ENCODE measurements around the gene METTL24. TPM values are rescaled to one million over a fixed set of nuclear protein-coding genes. Genes with fewer than 3 reads are reported as not detected.

The METTL24 gene
- total and polyA plus RNA-seq, 2 of the 13 experiments (the other 11 are each of a cell fraction or from before 2014, with no cell fraction given) = not detected

DNA sequence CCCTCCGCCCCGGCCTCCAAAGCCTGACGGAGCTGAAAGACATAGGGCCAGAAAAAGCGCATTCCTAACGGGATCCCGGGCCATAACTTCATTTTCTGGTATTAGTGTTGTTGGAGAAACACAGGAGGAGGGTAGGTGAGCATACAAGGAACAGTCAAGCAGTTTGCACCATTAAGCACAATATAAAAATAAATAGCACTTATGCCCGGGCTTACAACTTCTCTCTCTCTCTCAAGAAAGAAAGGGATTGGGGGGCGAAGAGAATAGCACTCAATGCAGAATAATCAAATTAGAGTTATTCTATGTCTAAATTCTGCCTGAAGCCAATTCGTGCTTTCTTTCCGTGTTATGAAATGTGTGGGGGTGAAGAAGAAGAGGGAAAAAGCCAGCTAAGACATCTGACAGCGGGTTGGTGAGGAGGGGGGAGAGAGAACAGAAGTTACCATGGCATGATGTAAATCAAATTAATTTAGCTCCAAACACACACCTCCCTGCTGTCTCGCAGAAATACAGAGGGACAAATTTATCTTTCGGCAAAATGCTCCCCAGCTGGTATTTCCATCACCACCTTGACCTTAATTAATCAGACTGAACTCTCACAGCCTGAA, 508 bp upstream of the METTL24 start (continued):
- TF ChIP-seq, protein P1, sequence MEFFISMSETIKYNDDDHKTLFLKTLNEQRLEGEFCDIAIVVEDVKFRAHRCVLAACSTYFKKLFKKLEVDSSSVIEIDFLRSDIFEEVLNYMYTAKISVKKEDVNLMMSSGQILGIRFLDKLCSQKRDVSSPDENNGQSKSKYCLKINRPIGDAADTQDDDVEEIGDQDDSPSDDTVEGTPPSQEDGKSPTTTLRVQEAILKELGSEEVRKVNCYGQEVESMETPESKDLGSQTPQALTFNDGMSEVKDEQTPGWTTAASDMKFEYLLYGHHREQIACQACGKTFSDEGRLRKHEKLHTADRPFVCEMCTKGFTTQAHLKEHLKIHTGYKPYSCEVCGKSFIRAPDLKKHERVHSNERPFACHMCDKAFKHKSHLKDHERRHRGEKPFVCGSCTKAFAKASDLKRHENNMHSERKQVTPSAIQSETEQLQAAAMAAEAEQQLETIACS (CRISPR knock-in tag; IDR thresholded peaks at IDR 0.05) = no peak
- TF ChIP-seq, protein P2, sequence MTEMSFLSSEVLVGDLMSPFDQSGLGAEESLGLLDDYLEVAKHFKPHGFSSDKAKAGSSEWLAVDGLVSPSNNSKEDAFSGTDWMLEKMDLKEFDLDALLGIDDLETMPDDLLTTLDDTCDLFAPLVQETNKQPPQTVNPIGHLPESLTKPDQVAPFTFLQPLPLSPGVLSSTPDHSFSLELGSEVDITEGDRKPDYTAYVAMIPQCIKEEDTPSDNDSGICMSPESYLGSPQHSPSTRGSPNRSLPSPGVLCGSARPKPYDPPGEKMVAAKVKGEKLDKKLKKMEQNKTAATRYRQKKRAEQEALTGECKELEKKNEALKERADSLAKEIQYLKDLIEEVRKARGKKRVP (CRISPR knock-in tag; IDR thresholded peaks at IDR 0.05) = no peak
- no peak for TF ChIP-seq ZNF235 (CRISPR knock-in tag; IDR thresholded peaks at IDR 0.05; ENCODE audit: borderline replicate concordance)
- TF ChIP-seq ELF3 (CRISPR knock-in tag; IDR thresholded peaks at IDR 0.05) = no peak
- TF ChIP-seq, protein P3, sequence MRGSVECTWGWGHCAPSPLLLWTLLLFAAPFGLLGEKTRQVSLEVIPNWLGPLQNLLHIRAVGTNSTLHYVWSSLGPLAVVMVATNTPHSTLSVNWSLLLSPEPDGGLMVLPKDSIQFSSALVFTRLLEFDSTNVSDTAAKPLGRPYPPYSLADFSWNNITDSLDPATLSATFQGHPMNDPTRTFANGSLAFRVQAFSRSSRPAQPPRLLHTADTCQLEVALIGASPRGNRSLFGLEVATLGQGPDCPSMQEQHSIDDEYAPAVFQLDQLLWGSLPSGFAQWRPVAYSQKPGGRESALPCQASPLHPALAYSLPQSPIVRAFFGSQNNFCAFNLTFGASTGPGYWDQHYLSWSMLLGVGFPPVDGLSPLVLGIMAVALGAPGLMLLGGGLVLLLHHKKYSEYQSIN (CRISPR knock-in tag; IDR thresholded peaks at IDR 0.05; ENCODE audit: borderline replicate concordance) = no peak

DNA sequence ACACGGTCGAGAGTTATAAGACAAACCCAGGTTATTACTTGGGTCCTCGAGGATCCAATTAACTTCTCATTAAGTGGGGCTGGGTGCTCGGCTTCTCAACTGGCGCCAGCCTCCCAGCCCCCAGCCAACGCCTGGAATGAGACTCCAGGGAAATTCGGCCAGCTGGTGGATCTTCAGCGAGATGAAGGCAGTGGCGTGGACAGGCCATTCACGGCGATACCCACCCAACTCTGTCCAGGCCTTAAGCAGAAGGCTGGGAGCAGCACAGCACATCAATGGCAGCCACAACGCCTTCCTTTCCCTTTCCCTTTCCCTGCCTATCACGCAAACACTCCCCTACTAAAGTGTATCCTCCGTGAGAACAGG, 868 bp downstream of the METTL24 start:
- ChIA-PET POLR2A (no interaction called here), CTCF (ENCODE audit: low intra/inter-chr PET ratio, low total read pairs) (no interaction called here)
- H3K27ac ChIP-seq (ENCODE audit: extremely low read length, insufficient read depth, low read length) = no peak overlapping the region
- TF ChIP-seq SMYD3 (CRISPR knock-in tag; IDR thresholded peaks at IDR 0.05) = no peak
- TF ChIP-seq, protein P4, sequence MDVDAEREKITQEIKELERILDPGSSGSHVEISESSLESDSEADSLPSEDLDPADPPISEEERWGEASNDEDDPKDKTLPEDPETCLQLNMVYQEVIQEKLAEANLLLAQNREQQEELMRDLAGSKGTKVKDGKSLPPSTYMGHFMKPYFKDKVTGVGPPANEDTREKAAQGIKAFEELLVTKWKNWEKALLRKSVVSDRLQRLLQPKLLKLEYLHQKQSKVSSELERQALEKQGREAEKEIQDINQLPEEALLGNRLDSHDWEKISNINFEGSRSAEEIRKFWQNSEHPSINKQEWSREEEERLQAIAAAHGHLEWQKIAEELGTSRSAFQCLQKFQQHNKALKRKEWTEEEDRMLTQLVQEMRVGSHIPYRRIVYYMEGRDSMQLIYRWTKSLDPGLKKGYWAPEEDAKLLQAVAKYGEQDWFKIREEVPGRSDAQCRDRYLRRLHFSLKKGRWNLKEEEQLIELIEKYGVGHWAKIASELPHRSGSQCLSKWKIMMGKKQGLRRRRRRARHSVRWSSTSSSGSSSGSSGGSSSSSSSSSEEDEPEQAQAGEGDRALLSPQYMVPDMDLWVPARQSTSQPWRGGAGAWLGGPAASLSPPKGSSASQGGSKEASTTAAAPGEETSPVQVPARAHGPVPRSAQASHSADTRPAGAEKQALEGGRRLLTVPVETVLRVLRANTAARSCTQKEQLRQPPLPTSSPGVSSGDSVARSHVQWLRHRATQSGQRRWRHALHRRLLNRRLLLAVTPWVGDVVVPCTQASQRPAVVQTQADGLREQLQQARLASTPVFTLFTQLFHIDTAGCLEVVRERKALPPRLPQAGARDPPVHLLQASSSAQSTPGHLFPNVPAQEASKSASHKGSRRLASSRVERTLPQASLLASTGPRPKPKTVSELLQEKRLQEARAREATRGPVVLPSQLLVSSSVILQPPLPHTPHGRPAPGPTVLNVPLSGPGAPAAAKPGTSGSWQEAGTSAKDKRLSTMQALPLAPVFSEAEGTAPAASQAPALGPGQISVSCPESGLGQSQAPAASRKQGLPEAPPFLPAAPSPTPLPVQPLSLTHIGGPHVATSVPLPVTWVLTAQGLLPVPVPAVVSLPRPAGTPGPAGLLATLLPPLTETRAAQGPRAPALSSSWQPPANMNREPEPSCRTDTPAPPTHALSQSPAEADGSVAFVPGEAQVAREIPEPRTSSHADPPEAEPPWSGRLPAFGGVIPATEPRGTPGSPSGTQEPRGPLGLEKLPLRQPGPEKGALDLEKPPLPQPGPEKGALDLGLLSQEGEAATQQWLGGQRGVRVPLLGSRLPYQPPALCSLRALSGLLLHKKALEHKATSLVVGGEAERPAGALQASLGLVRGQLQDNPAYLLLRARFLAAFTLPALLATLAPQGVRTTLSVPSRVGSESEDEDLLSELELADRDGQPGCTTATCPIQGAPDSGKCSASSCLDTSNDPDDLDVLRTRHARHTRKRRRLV (CRISPR knock-in tag; IDR thresholded peaks at IDR 0.05) = no peak
- no peak for TF ChIP-seq MED8 (CRISPR knock-in tag; IDR thresholded peaks at IDR 0.05; ENCODE audit: insufficient replicate concordance)
- TF ChIP-seq POLR2AphosphoS2 (IDR thresholded peaks at IDR 0.05; ENCODE audit: low read depth, low read length) = no peak
- no peak for TF ChIP-seq ZNF143 (CRISPR knock-in tag; IDR thresholded peaks at IDR 0.05)
- H3K4me2 ChIP-seq (ENCODE audit: low read depth, low read length) = no peak overlapping the region
- 75% methylated on average over 10 of the region's 14 CpGs for WGBS (ENCODE audit: low lambda C conversion rate)
- intact Hi-C loops (cut with micrococcal nuclease; ENCODE audit: unreplicated experiment) = no loop called here
- H2AFZ ChIP-seq (ENCODE audit: low read length) = no peak overlapping the region
- H3K27me3 ChIP-seq (ENCODE audit: control insufficient read depth in 1 of 2, insufficient read depth in 2 of 2, low read length in 2 of 2) = no peaks in the 10 kb centered on the region
- H3K4me3 ChIP-seq (replicated peaks in 1 of 3; ENCODE audit: insufficient read depth in 1 of 3, low read depth in 2 of 3, low read length in 3 of 3) = no peak overlapping the region
- DNase-seq (ENCODE audit: low spot score) (no peak), ATAC-seq (no peak), FAIRE-seq (no peak)
- no peaks in the 10 kb centered on the region for H3K79me2 ChIP-seq (ENCODE audit: insufficient read depth, low read length)
- H3K4me1 ChIP-seq (ENCODE audit: insufficient read depth, low read length) = peaks cover 42% of the 10 kb centered on the region
- H3K9ac ChIP-seq (ENCODE audit: insufficient read depth, low read depth, low read length) = no peak overlapping the region
- no peaks in the 10 kb centered on the region for H4K20me1 ChIP-seq (ENCODE audit: insufficient read depth, low read length)
- no peaks in the 10 kb centered on the region for H3K36me3 ChIP-seq (replicated peaks in 1 of 2; ENCODE audit: control insufficient read depth in 1 of 2, insufficient read depth in 2 of 2, low read length in 2 of 2)
- in situ Hi-C loops (cut with HindIII; ENCODE audit: extremely low pct_ligation_motif_present, low pct_unique_long_range_greater_than_20kb) = no loop called here
- no peaks in the 10 kb centered on the region for H3K9me3 ChIP-seq (ENCODE audit: low read length)
- no TSS peak for BruUV-seq (replicated peaks)

Measured in HepG2 (cell line).